PFSK-1 (cell line): Measurements from ENCODE around the gene JUND.

ENCODE experiments used
- FOXP2 ChIP-seq: optimal IDR thresholded peaks from 2 replicates; pipeline ENCODE3; 2011; ENCODE audit warnings: borderline replicate concordance, control low read depth, inconsistent platforms; ENCODE audit not compliant: insufficient read depth; ENCODE audit errors: extremely low read length, extremely low read depth
- POLR2AphosphoS5 ChIP-seq: IDR thresholded peaks from 2 replicates; pipeline ENCODE4 v1.6.1; 2012; ENCODE audit warnings: low read depth, mild to moderate bottlenecking, control low read depth, low read length, moderate library complexity
- SIN3A ChIP-seq: IDR thresholded peaks from 2 replicates; pipeline ENCODE4 v1.6.1; 2012; ENCODE audit warnings: mild to moderate bottlenecking, low read length, moderate library complexity, borderline replicate concordance; ENCODE audit not compliant: insufficient read depth
- TAF1 ChIP-seq: IDR thresholded peaks from 2 replicates; pipeline ENCODE4 v1.6.1; 2012; ENCODE audit warnings: low read length, control low read depth, borderline replicate concordance; ENCODE audit not compliant: insufficient read depth
- TF ChIP-seq, protein P1 (sequence below), 2 experiments: IDR thresholded peaks; 2 replicates each; pipeline versions ENCODE4 v1.6.1 to v1.8.0; 2011 to 2012; ENCODE audit warnings: low read depth in 2 of 2, low read length in 2 of 2, control low read depth in 1 of 2, inconsistent platforms in 1 of 2, mild to moderate bottlenecking in 1 of 2, moderate library complexity in 1 of 2; ENCODE audit not compliant: insufficient read depth in 1 of 2

Gene JUND

DNA sequence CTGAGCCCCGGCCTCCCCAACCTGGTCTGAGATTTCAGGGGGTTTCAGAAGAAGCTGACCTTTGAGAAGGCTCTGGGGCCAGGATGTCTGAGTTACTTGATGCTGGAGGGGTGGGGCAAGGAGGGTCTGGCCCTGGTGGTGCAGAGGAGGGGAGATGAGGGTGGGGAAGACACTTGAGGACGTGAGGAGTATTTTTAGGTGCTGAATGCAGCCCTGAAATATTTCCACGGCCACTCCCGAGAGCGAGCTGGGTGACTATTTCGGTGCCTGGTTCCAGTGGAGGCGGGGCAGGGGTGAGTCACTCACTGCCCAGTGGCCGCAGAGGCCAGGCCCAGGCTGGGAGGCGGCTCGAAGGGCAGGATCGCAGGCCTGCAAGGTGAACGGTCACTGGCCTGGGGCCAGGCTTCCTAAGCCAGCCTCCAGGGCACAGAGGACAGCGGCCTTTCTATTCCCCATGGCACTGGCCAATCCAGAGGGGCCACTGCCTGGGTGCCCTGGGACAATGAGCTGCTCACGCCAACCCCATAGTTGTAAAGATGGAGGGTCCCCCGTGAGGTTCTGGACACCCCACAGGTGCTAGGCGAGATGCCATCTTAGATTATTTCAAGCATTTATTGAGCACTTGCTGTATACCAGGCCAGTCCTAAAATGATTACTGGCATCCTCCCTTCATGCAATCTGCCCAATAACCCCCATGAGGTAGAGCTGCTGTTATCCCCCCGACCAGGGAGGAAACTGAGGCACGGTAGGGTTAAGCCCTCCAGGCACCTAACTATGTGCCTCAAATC is 19.7 kb upstream of the JUND start:
- peak; percentile 46 for TF ChIP-seq FOXP2
- TF ChIP-seq POLR2AphosphoS5: no peak

DNA sequence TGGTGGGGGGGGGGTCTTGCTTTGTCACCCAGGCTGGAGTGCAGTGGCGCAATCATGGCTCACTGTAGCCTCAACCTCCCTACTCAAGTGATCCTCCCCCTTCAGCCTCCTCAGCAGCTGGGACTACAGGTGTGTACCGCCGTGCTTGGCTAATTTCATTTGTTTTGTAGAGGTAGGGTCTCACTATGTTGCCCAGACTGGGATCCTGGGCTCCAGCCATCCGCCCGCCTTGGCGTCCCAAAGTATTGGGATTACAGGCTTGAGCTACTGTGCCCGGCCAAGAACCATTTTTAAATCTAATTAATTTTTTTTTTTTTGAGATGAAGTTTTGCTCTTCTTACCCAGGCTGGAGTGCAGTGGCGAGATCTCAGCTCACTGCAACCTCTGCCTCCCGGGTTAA is 18.2 kb upstream of the JUND start:
- no peak for TF ChIP-seq SIN3A
- no peak for TF ChIP-seq POLR2AphosphoS5
- no peak for TF ChIP-seq FOXP2
- TF ChIP-seq TAF1: no peak

DNA sequence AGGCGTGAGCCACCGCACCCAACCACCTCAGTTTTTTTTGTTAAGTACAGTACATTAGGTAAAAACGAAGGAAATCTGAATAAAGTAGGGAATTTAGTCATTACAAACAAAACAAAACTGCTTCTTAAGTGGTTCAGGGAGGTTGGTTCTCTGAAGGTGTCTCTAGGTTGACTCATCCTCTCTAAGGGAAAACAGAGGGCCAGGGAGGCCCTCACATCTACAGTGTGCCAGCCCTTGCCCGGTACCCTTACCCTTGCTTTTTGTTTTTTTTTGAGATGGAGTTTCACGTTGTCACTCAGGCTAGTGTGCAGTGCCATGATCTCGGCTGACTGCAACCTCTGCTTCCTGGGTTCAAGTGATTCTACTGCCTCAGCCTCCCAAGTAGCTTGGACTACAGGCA is 17.2 kb upstream of the JUND start:
- TF ChIP-seq, protein P1, sequence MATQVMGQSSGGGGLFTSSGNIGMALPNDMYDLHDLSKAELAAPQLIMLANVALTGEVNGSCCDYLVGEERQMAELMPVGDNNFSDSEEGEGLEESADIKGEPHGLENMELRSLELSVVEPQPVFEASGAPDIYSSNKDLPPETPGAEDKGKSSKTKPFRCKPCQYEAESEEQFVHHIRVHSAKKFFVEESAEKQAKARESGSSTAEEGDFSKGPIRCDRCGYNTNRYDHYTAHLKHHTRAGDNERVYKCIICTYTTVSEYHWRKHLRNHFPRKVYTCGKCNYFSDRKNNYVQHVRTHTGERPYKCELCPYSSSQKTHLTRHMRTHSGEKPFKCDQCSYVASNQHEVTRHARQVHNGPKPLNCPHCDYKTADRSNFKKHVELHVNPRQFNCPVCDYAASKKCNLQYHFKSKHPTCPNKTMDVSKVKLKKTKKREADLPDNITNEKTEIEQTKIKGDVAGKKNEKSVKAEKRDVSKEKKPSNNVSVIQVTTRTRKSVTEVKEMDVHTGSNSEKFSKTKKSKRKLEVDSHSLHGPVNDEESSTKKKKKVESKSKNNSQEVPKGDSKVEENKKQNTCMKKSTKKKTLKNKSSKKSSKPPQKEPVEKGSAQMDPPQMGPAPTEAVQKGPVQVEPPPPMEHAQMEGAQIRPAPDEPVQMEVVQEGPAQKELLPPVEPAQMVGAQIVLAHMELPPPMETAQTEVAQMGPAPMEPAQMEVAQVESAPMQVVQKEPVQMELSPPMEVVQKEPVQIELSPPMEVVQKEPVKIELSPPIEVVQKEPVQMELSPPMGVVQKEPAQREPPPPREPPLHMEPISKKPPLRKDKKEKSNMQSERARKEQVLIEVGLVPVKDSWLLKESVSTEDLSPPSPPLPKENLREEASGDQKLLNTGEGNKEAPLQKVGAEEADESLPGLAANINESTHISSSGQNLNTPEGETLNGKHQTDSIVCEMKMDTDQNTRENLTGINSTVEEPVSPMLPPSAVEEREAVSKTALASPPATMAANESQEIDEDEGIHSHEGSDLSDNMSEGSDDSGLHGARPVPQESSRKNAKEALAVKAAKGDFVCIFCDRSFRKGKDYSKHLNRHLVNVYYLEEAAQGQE (IDR thresholded peaks at IDR 0.05; ENCODE audit: insufficient read depth in 1 of 2, low read depth in 2 of 2, low read length in 2 of 2): no peak
- TF ChIP-seq SIN3A (no peak), TAF1 (no peak), FOXP2 (no peak), POLR2AphosphoS5 (no peak)

DNA sequence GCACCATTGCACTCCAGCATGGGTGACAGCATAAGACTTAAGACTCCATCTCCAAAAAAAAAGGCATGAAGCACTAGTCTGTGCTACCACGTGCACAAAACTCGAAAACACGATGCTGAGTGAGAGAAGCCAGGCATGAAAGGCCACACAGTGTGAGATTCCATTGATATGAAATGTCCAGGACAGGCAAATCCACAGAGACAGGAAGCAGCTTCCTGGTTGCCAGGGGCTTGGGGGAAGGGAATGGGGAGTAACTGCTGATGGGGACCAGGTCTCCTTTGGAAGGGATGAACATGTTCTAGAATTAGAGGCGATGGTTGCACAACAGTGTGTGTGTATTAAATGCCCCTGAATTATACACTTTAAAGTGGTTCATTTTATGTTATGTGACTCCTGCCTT is 15.9 kb upstream of the JUND start:
- no peak for TF ChIP-seq FOXP2
- no peak for TF ChIP-seq POLR2AphosphoS5
- TF ChIP-seq, protein P1 (IDR thresholded peaks at IDR 0.05; ENCODE audit: insufficient read depth in 1 of 2, low read depth in 2 of 2, low read length in 2 of 2): no peak
- no peak for TF ChIP-seq SIN3A
- no peak for TF ChIP-seq TAF1

DNA sequence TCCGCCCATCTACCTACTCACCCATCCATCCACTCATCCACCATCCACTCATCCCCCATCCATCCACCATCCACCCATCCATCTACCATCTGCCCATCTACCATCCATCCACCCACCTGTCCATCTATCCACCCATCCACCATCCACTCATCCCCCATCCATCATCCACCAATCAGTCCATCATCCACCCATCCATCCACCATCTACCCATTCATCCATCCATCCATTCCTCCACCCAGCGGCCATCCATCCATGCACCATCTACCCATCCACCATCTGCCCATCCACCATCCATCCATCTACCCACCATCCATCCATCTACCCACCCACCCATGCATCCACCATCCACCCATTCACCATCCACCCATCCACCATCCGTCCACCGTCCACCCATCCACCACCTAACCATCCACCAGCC is 13.6 kb upstream of the JUND start:
- TF ChIP-seq, protein P1 (IDR thresholded peaks at IDR 0.05; ENCODE audit: insufficient read depth in 1 of 2, low read depth in 2 of 2, low read length in 2 of 2): no peak
- TF ChIP-seq SIN3A (no peak), POLR2AphosphoS5 (no peak), FOXP2 (no peak), TAF1 (no peak)

DNA sequence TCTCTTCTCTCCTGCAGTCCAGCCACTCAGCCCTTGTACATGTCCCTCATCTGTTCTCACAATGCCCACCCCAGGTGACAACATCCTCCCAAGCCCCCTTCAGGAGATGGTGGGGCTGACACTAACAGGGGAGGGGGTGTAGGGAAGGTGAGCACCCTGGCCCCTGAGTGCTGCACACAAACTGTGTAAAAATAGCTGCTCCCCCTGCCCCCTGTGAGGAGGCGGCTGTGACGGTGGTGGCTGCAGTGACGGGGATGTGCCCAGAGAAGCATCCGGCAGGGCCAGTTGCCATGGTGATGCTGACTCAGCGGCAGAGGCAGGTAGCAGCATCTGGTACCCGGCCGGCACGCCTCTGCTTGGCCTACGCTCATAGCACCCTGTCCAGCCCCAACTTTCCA is 13.0 kb upstream of the JUND start:
- no peak for TF ChIP-seq FOXP2
- TF ChIP-seq POLR2AphosphoS5: no peak
- no peak for TF ChIP-seq TAF1
- TF ChIP-seq, protein P1 (IDR thresholded peaks at IDR 0.05; ENCODE audit: insufficient read depth in 1 of 2, low read depth in 2 of 2, low read length in 2 of 2): no peak
- no peak for TF ChIP-seq SIN3A
